NCI-H748 (cell line): ENCODE measurements around the gene CIB1.
"Not testable (repeated sequence)": the region's sequence is repeated elsewhere in the genome, so short reads cannot be mapped to it uniquely, and the experiment has no call there.

ENCODE experiments used
- DNase-seq: peaks from one replicate; lab custom pipeline; 2025; ENCODE audit not compliant: unreplicated experiment; lab: John Stamatoyannopoulos, UW

Gene CIB1

DNA sequence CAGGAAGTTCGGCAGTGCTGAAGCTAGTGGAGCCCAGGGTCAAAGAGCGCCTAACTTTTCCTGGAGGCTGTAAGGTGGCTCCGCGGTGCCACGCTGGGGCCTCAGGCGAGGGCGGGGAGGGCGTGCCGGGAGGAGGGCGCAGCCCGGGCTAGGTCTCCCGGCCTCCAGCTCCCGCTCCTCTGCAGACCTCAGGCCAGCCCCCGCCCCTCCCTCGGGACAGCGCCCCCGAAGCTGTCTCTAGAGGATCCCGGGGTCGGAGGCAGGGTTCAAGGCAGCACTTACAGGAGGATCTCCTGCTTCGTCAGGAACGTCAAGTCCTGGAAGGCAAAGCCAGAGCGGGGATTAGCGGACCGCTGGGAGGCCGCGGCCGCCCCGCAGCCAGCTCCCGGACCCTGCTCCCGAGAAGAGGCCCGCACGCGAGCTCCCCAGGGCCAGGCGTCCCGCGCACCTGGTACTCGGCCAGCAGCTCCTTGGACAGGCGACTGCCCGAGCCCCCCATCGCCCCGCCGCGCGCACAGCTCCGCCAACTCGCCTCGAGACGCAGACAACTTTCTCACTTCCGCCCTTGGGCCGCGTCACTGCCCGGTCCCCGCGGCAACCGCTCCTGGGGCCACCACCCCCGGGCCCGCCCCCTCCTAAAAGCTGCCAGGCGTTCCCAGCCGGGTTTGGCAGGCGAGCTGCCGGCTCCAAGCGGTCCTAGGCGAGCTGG lies at the start of gene CIB1:
Gene CIB1, minus strand, starts transcription at position 555 of the 709 bp plus-strand sequence. Its CDS starts 56 bp downstream, at position 499.
- DNase-seq, result peak; percentile 89

DNA sequence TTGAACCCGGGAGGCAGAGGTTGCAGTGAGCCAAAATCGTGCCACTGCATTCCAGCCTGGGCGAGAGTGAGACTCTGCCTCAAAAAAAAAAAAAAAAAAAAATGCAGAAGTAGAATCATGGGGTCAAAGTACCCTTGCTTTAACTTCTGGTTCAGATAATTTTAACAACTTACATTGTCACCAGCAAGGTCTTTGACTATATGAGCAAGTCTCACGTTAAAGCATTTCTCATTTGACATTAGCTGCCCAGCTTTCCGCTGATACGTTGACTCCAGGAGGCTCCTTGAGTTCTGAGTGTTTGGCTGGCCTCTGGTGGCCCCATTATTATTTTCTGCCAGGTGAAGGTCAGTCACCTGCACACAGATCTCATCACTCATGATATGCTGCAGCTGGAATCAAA lies 47.9 kb upstream of the CIB1 start:
- peak; percentile 2 for DNase-seq

DNA sequence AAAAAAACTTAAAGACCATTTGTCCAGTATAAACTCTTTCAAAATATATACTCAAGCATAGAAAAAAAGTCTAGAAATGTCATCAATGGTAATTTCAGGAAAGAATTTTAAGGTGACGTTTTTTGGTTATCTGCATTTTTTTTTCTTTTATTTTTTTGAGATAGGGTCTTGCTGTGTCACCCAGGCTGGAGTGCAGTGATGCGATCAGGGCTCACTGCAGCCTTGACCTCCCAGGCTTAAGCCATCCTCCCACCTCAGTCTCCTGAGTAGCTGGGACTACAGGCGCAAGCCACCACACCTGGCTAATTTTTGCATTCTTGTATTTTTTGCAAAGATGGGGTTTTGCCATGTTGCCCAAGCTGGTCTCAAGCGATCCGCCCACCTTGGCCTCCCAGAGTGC lies 47.0 kb upstream of the CIB1 start:
- DNase-seq, result not testable (repeated sequence)

DNA sequence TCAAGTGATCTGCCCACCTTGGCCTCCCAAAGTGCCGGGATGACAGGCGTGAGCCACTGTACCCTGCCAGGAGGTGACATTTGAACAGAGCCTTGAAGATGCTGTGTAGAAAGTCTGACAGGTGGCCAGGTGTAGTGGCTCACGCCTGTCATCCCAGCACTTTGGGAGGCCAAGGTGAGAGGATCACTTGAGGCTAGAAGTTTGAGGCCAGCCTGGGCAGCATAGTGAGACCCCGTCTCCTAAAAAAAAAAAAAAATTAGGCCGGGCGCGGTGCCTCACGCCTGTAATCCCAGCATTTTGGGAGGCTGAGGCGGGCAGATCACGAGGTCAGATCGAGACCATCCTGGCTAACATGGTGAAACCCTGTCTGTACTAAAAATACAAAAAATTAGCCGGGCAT lies 44.7 kb upstream of the CIB1 start:
- DNase-seq, result not testable (repeated sequence)

DNA sequence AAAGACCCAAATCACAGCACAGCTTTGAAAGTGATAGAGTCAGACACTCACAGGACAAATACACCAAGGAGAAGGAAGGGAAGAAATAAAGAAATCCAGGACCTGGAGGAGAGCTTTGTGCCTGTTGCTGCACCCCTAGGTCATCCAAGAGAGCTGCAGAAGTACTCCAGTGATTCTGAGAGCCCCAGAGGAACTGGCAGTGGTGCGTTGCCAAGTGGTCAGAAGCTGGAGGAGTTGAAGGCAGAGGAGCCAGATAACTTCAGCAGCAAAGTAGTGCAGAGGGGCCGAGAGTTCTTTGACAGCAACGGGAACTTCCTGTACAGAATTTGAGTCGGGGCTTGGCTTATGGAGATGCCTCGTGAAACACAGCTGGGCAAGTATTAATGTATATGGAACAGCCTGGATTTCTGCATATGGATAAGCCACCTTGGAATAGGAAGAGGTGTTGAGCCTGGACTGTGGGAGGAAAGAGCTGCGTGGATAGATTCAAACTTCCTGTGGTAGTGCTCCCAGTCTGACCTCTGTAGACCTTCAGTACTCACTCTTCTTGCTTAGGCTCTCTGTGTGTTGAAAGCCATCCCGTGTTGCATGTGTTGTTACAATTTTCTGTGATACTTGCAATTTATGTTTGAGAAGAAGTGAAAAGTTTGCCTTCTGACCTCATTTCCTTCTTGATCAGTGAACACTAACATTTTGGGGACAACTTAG lies 37.9 kb upstream of the CIB1 start:
- no peak for DNase-seq

DNA sequence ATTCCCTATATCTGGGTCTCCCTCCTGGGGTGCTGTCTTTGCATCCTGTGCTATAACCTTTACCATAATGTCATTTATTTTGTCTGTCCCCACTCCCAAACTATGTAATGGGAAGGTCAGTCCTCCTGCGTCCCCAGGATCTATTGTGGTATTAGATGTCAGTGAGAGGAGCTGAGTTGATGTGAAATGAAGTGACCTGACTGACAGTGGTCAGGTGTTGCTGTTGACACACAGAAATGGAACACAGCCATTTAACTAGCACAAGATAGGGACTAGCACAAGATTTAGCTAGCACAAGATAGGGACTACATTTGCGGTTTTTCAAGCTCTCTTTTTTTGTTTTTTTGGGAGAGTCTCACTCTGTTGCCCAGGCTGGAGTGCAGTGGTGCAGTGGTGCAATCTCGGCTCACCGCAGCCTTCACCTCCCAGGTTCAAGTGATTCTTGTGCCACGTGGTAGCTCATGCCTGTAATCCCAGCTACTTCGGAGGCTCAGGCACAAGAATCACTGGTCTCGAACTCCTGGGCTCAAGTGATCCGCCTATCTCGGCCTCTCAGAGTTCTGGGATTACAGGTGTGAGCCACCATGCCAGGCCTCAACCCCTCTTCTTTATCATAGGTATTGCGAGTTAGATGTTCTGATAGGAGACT lies 36.9 kb upstream of the CIB1 start:
- no peak for DNase-seq

DNA sequence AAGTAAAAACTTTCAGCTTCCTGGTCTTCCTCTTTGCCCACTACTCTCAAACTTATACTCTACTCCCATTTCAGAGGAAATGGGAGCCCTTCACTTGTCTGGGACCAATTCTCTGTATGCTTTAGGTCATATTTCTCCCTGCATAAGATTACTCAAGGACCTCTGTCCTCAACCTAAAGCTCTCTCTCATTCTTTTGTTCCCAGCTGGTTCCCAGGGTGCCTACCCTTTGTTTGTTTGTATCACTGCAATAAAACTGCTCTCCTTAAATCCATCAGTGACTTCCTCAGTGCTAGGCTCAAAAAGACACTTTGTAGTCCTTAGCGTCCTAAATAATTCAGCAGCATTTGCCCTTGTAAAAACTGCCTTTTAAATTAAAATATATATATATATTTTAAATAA lies 34.7 kb upstream of the CIB1 start:
- DNase-seq, result peak; percentile 32

DNA sequence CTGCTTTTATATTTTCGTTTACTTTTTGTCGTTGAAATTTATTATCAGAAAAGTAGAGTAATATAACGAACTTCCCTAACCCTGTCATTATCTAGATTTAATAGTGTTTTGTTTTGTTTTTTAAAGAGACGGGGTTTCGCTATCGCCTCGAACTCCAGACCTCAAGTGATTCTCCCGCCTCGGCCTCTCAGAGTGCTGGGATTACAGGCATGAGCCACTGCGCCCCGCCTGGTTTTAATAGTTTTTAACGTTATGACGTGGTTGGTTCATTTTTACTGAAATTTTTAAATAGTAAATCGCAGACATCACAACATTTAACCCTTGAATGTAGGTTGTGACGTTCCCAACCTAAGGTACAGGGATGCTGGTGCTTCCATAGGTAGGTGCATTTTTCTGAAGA lies 32.7 kb upstream of the CIB1 start:
- peak; percentile 23 for DNase-seq

DNA sequence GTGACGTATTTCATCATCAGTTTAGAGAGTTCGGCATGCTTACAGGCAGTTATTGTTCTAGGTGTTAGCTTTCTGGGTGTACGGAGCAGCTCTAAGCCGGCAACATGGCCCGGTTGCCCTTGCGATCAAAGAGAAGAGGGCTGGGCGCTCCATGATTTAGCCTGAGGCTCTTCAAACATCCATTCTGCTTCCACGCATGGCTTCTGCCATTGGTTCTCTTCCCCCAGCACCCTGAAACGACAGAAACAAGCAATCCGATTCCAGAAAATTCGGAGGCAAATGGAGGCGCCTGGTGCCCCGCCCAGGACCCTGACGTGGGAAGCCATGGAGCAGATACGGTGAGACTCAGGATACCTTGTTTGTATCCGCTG lies 32.3 kb upstream of the CIB1 start:
- peak; percentile 68 for DNase-seq

DNA sequence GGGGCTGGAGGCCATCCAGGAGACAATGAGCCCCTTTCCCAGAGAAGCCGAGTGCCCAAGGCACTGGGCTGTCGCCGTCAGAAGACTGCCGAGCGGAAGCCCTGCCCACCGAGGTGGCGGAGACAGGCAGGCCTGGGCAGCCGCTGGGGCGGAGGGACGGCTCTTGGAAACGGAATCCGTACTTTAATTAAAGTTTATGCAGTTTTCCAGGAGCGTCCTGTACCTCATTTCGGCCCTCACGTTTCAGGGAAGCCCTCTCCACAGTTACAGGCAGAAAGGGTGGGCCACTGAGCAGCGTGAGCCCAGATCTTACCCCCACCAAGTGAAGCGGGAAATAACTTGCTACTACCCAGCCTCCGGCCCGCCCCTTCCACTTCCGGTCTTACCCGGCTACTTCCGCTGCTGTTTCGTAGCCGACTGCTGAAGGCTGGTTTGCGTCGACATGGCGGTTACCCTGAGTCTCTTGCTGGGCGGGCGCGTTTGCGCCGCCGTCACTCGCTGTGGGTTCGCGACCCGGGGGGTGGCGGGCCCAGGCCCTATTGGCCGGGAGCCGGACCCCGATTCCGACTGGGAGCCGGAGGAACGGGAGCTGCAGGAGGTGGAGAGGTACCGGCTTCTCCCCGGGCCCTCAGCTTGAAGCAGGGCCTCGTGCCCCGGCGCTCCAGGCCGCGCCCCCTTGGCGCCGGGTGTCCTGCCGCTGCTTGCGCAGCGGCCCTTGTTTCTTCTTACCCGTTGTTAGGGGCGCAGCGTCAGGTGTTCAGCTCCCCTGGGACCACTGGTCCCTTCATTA lies 31.7 kb upstream of the CIB1 start, which contains the start of gene NGRN:
Gene NGRN, plus strand, starts transcription at position 402 of the 790 bp plus-strand sequence. Its CDS starts 41 bp downstream, at position 443.
- DNase-seq, result peak; percentile 87

DNA sequence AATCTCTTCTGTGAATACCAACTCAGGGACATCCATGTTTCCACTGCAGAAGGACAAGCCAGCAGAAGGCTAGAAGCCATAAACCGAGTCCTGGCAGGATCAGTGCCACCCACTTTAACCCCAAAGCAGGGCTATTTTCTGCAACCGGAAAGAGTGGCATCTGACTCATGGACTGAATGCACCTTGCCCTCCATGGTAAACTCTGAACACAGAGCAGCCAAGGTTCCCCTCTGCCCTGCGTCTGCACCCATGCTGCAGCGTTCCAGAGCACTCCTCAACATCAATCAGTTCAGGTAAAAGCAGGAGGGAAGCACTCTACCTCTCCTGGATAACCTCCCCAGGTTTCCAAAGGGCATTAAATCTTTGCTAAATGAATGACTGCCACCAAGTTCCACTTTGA lies 30.9 kb upstream of the CIB1 start:
- DNase-seq, result peak; percentile 9

DNA sequence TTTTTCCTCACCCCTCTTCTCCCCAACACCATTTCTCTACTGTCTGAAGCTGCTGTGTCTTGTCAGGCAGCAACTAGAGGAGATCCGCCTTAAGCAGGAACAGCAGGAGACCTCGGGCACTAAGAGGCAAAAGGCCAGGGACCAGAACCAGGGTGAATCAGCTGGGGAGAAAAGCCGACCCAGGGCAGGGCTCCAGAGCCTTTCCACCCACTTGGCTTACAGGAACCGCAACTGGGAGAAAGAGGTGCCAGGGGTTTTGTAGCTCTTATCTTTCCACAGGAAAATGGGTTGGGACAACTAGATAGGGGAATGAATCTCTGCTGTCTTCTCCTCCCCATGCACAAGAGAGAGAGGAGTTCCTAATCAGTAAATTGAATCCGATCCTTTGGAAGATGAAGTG lies 28.7 kb upstream of the CIB1 start:
- DNase-seq, result no peak

DNA sequence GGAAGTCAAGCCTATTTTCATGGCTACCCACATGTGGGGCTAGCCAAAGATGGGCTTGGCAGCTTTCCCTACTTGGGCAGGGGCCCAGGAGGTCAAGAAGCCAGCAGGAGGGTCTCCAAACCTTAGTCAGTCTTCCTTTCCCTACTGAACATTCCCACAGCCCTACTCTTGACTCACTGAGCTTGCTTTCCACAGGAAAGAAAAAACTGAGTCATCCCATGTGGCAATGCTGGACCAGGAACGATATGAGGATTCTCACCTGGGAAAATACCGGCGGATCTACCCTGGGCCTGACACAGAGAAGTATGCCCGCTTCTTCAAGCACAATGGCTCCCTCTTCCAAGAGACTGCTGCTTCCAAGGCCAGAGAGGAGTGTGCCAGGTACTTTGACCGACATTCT lies 28.1 kb upstream of the CIB1 start:
- DNase-seq, result no peak

DNA sequence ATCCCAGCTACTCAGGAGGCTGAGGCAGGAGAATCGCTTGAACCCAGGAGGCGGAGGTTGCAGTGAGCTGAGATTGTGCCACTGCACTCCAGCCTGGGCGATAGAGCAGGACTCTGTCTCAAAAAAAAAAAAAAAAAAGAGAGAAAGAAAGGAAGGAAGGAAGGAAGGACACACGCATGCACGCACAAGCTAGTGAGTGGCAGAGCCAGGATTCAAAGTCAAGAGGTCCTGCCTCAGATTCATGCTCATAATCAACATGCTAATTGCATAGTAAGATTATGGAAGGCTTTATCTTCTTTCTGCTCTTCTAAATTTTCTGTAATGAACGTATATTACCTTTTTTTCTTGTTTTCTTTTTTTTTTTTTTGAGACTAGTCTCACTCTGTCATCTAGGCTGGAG lies 27.0 kb upstream of the CIB1 start:
- DNase-seq, result not testable (repeated sequence)

DNA sequence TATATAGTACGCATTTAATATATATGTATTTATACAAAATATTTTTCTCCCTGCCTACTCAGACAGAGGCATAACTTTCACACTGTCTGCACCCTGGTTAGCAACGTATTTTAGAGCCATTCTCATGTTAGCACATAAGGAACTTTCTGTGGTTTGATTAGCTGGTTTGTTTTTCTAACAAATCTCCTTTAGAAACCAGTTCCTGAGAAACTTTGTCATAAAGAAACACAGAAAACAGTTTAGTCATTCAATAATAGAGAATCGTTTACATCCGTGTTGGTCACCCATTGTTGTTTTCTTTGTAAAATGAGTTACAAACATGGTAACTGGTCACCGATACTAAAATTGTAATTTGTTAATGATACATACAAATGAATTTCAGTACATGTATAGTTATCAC lies 25.8 kb upstream of the CIB1 start:
- DNase-seq, result no peak

DNA sequence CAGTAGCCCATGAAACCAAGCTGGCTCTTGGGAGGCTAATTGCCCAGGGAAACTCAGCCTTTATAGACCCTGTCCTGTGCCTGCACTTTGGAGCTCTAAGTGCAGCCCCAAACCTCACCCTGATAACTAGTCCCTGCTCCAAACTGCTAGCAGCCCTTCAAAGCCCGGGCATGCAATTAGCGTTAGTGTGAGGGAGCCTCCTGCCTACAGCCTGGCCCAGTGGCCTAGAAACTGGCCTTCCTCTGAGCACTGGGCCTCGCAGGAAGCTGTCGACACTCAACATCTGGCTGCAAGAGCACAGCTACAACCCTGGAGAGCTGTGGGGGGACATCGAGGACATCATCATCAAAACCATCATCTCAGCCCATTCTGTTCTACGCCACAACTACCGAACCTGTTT lies 24.0 kb upstream of the CIB1 start:
- no peak for DNase-seq

DNA sequence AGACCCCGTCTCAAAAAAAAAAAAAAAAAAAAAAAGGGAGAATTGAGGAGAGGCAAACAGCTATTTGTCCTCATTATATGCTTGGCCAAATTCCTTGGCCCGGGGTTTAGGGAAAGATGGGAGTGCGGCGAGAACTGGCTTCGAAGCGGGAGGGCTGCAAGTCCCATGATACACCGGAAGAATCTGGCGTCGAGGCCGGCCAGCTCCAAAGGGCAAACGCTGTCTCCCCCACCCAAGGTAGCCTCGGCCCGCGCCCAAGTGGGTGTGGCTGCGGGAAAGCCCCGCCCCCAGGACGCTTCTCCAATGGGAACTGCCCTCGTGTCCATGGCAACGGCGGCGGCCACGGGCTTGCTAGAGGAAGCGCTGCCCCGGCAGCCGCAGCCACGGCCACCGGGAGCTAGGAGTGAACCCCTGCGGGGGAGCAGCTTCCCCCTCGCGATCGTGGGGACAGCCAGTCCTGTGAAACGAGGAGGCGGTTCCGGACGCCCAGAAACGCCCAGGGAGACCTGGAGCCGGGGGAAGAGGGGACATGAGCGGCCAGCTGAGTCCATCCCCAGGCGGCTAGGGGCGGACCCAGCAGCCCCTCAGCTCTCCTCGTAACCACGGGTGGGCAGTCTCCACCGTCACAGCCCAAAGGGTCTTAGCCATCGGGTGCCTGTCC lies 15.6 kb upstream of the CIB1 start, which contains the start of gene TTLL13:
Gene TTLL13, plus strand, starts transcription at position 354 of the 661 bp plus-strand sequence. CDS start 1,075 bp downstream, outside the sequence.
- peak; percentile 91 for DNase-seq

DNA sequence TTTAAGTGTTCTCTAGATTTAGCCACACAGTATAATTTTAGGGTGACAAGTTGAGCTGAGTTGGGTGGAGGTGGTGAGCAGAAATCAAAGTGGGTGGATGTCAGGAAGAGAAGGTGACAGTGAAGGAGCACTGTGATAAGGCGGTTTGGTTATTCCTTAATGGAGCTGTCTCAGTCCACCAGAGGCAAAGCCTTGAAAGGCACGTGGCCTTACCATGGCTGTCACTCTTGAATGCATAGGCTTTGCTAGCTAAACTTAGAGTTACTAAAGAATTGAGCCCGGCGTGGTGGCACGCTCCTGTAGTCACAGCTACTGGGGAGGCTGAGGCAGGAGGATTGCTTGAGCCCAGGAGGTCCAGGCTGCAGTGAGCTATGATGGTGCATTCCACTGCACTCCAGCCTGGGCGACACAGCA lies 15.1 kb upstream of the CIB1 start:
- no peak for DNase-seq

DNA sequence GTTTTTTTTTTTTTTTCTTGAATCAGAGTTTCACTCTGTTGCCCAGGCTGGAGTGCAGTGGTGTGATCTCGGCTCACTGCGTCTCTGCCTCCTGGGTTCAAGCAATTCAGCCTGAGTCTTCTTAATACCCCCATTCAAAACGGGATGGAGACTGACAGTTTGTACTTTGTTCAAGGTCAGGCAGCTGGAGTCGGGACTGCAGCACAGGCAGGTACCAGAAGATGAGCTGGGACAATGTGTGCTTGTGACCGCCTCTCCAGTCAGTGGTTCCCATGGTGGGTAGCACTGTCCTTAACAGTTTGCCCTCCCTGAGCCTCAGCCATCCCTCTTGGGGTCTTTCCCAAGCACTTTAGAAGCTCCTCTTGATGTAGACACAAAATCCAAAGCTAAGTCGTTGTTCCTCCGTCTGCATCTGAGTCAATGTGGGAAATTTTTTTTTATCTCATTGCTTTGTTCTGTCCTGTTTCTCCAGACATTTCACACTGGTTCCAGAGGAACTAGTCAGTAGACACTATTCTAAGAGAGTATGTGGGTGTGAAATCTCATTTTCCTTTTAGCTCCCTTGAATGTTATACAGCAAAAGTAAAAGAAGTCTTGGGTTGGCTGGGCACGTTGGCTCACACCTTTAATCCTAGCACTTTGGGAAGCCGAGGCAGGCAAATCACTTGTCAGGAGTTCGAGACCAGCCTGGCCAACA lies 10.3 kb upstream of the CIB1 start:
- DNase-seq, result no peak
